K562 (cell line): ENCODE measurements around the gene ATG10. TPM values are rescaled to one million over a fixed set of nuclear protein-coding genes. Genes with fewer than 3 reads are reported as not detected.
A peak's percentile ranks its signal among the peaks of the same experiment; 100 is the strongest.

Experiments
- ARID1B ChIP-seq: fragments of 450-650 bp; IDR thresholded peaks from 2 replicates; pipeline ENCODE4 v1.6.1; 2016; ENCODE audit warnings: antibody characterized with exemption, mild to moderate bottlenecking, inconsistent platforms
- BCOR ChIP-seq: fragments of 450-650 bp; IDR thresholded peaks from 2 replicates; pipeline ENCODE4 v1.6.1; 2016
- E2F6 ChIP-seq, 2 experiments: IDR thresholded peaks; 2 replicates each; pipeline ENCODE4 v1.6.1; 2011; ENCODE audit warnings: borderline replicate concordance in 1 of 2, control low read depth in 1 of 2, low read depth in 1 of 2, low read length in 1 of 2, mild to moderate bottlenecking in 1 of 2, mixed read lengths in 1 of 2, moderate library complexity in 1 of 2; ENCODE audit not compliant: insufficient read depth in 1 of 2, insufficient read length in 1 of 2, poor library complexity in 1 of 2, severe bottlenecking in 1 of 2; ENCODE audit errors: extremely low read depth in 1 of 2
- EP300 ChIP-seq: IDR thresholded peaks from 2 replicates; pipeline ENCODE4 v1.6.1; 2012; ENCODE audit warnings: low read length, improper control_type of control experiment
- ERF ChIP-seq: fragments of 450-650 bp; formaldehyde crosslinking; IDR thresholded peaks from 2 replicates; pipeline ENCODE4 v1.4.0; 2020; ENCODE audit warnings: mild to moderate bottlenecking, mixed read lengths
- ESRRB ChIP-seq: fragments of 250-450 bp; sonication (Bioruptor Pico); IDR thresholded peaks from 2 replicates; pipeline ENCODE4 v1.5.0; 2020; ENCODE audit warnings: mild to moderate bottlenecking, moderate library complexity, borderline replicate concordance
- FOXJ2 ChIP-seq: fragments of 200-800 bp; sonication (Bioruptor generic); IDR thresholded peaks from 2 replicates; pipeline ENCODE4 v1.6.1; 2016; ENCODE audit warnings: missing genetic modification characterization, missing compliant biosample characterization
- HDAC1 ChIP-seq, 2 experiments: fragments of 450-650 bp; IDR thresholded peaks; 2 replicates each; pipeline ENCODE4 v1.6.1; 2016 to 2017; ENCODE audit warnings: inconsistent platforms in 1 of 2, mild to moderate bottlenecking in 1 of 2, moderate library complexity in 1 of 2
- HDAC6 ChIP-seq: IDR thresholded peaks from 2 replicates; pipeline ENCODE4 v1.6.1; 2012; ENCODE audit warnings: low read depth, mild to moderate bottlenecking, control low read depth, inconsistent platforms, low read length, moderate library complexity
- HNRNPK ChIP-seq: fragments of 200-400 bp; formaldehyde crosslinking; IDR thresholded peaks from one replicate; pipeline ENCODE4 v1.6.1; 2018; ENCODE audit warnings: mild to moderate bottlenecking, low read depth, low read length; ENCODE audit not compliant: poor library complexity, severe bottlenecking
- KDM2B ChIP-seq: fragments of 250-450 bp; sonication (Bioruptor Pico); IDR thresholded peaks from 2 replicates; pipeline ENCODE4 v1.8.0; 2021; ENCODE audit warnings: mild to moderate bottlenecking, moderate library complexity
- MBD2 ChIP-seq: sonication (generic); IDR thresholded peaks from 2 replicates; pipeline ENCODE4 v1.6.1; 2016; ENCODE audit warnings: low read depth, borderline replicate concordance
- MYBL2 ChIP-seq, 2 experiments: fragments of 450-650 bp in 1 of 2; sonication (generic) in 1 of 2; formaldehyde crosslinking in 1 of 2; IDR thresholded peaks; 2 replicates each; pipeline versions ENCODE4 v1.6.1 to v1.8.1; 2017 to 2022; ENCODE audit warnings: borderline replicate concordance in 1 of 2, inconsistent platforms in 1 of 2, low read depth in 1 of 2, mild to moderate bottlenecking in 1 of 2, missing genetic modification reagents in 1 of 2, moderate library complexity in 1 of 2
- NCOA1 ChIP-seq: fragments of 450-650 bp; IDR thresholded peaks from 2 replicates; pipeline ENCODE4 v1.6.1; 2016; ENCODE audit warnings: low read depth
- NCOR1 ChIP-seq: fragments of 450-650 bp; IDR thresholded peaks from 2 replicates; pipeline ENCODE4 v1.6.1; 2016; ENCODE audit warnings: mild to moderate bottlenecking, moderate library complexity
- NR2C2 ChIP-seq, 2 experiments: fragments of 200-800 bp in 1 of 2; sonication (Bioruptor generic) in 1 of 2; sonication (generic) in 1 of 2; formaldehyde crosslinking in 1 of 2; IDR thresholded peaks; 2 replicates each; pipeline versions ENCODE4 v1.6.1 to v1.8.0; 2016 to 2022; ENCODE audit warnings: mild to moderate bottlenecking in 1 of 2, missing compliant biosample characterization in 1 of 2, missing genetic modification characterization in 1 of 2, missing genetic modification reagents in 1 of 2
- POLR2AphosphoS5 ChIP-seq: IDR thresholded peaks from 2 replicates; pipeline ENCODE4 v1.6.1; 2011; ENCODE audit warnings: mild to moderate bottlenecking, low read depth, low read length, moderate library complexity; ENCODE audit not compliant: control insufficient read depth, insufficient read depth
- RCOR1 ChIP-seq, 2 experiments: IDR thresholded peaks; 2 replicates each; pipeline ENCODE4 v1.6.1; 2012; ENCODE audit warnings: low read depth in 2 of 2, low read length in 2 of 2, borderline replicate concordance in 1 of 2, improper control_type of control experiment in 1 of 2
- SMARCA4 ChIP-seq: fragments of 450-650 bp; IDR thresholded peaks from 2 replicates; pipeline ENCODE4 v1.6.1; 2016
- SMARCE1 ChIP-seq: fragments of 450-650 bp; IDR thresholded peaks from 2 replicates; pipeline ENCODE4 v1.7.1; 2016; ENCODE audit warnings: mild to moderate bottlenecking
- SP1 ChIP-seq: sonication (generic); formaldehyde crosslinking; IDR thresholded peaks from 2 replicates; pipeline ENCODE4 v1.8.1; 2022; ENCODE audit warnings: mild to moderate bottlenecking, missing genetic modification reagents
- TCF3 ChIP-seq: sonication (generic); formaldehyde crosslinking; IDR thresholded peaks from 2 replicates; pipeline ENCODE4 v1.4.0; 2020; ENCODE audit warnings: mild to moderate bottlenecking, missing genetic modification reagents
- VEZF1 ChIP-seq: fragments of 200-800 bp; sonication (Bioruptor generic); IDR thresholded peaks from 2 replicates; pipeline ENCODE4 v1.6.1; 2017; ENCODE audit warnings: missing genetic modification characterization, missing compliant biosample characterization
- ZFP91 ChIP-seq: sonication (generic); formaldehyde crosslinking; IDR thresholded peaks from 2 replicates; pipeline ENCODE4 v1.8.0; 2022; ENCODE audit warnings: mild to moderate bottlenecking, missing genetic modification reagents
- ZNF766 ChIP-seq: fragments of 200-800 bp; sonication (Bioruptor generic); conservative IDR thresholded peaks from 2 replicates; pipeline ENCODE4 v1.6.1; 2016; ENCODE audit warnings: missing genetic modification characterization, missing compliant biosample characterization
- polyA plus RNA-seq, 8 experiments: library from polyadenylated mRNA; depleted of rRNA in 4 of 8; stranded (reverse) in 5 of 8; unstranded in 3 of 8; fragments of >200 nt; fragmentation: Nextera tagmentation in 2 of 8; fragmentation: Illumina TruSeq in 1 of 8; extraction: Ambion mirVana in 2 of 8; extraction: Trizol in 1 of 8; gene quantifications; 2 replicates each; pipeline versions ENCODE4 v1.2.1 to v1.2.3, GENCODE V29; 2011 to 2014; ENCODE audit warnings: inconsistent platforms in 1 of 8, missing spikeins in 1 of 8
- total RNA-seq, 7 experiments: library from RNA; depleted of rRNA in 6 of 7; stranded (reverse); fragments of >200 nt in 6 of 7; fragmentation: Illumina TruSeq in 2 of 7; extraction: Trizol in 2 of 7; gene quantifications; 2 replicates each; pipeline versions ENCODE4 v1.2.1 to v1.2.3, GENCODE V29; 2011 to 2021; ENCODE audit warnings: low replicate concordance in 1 of 7

Gene ATG10
- total and polyA plus RNA-seq, 9 of the 15 experiments (the other 6 are each of a cell fraction or from before 2014, with no cell fraction given), result 7.0 to 18.8 (median 14.6) TPM

GRCh38 chr5:82285206-82285605, 313.4 kb downstream of the ATG10 start (continued):
- TF ChIP-seq E2F6 (IDR thresholded peaks at IDR 0.05; ENCODE audit: borderline replicate concordance in 1 of 2, extremely low read depth in 1 of 2, insufficient read depth in 1 of 2, insufficient read length in 1 of 2, low read depth in 1 of 2, low read length in 1 of 2, poor library complexity in 1 of 2, severe bottlenecking in 1 of 2) (peak in 1 of 2 experiments; percentile 21), HDAC1 (IDR thresholded peaks at IDR 0.05) (0 out of 4 replicates have a peak, but pooled peaks of 1 of the 2 experiments have one; percentile 21), BCOR (peak; percentile 9; the same call in 1 of the 2 replicates), TCF3 (peak; percentile 84), ZNF766 (CRISPR knock-in tag) (no peak), ERF (CRISPR knock-in tag) (no peak), SP1 (CRISPR knock-in tag) (no peak), VEZF1 (CRISPR knock-in tag) (peak; percentile 16; the same call in 1 of the 2 replicates), POLR2AphosphoS5 (peak; percentile 53; the same call in 1 of the 2 replicates), MYBL2 (IDR thresholded peaks at IDR 0.05; ENCODE audit: low read depth) (0 out of 2 replicates have a peak, but pooled peaks have one; percentile 37), MYBL2 (CRISPR knock-in tag; IDR thresholded peaks at IDR 0.05; ENCODE audit: borderline replicate concordance) (no peak), NR2C2 (CRISPR knock-in tag; IDR thresholded peaks at IDR 0.05) (no peak), NR2C2 (tag; IDR thresholded peaks at IDR 0.05) (0 out of 2 replicates have a peak, but pooled peaks have one; percentile 20), HNRNPK (no peak), NCOR1 (peak; percentile 75), SMARCE1 (peak; percentile 62; the same call in 1 of the 2 replicates), KDM2B (CRISPR knock-in tag) (no peak), ZFP91 (CRISPR knock-in tag) (no peak), RCOR1 (IDR thresholded peaks at IDR 0.05; ENCODE audit: borderline replicate concordance in 1 of 2, low read depth in 2 of 2, low read length in 2 of 2) (no peak), NCOA1 (peak; percentile 32; the same call in 1 of the 2 replicates), ESRRB (no peak), ARID1B (peak; percentile 86), MBD2 (0 out of 2 replicates have a peak, but pooled peaks have one; percentile 17), HDAC6 (no peak), EP300 (peak; percentile 72; the same call in 1 of the 2 replicates), FOXJ2 (tag) (no peak), SMARCA4 (peak; percentile 72)
